NCI-H69 (cell line): ENCODE data around the gene MCF2L2.

Source experiments
- DNase-seq: peaks from one replicate; lab custom pipeline; 2025; lab: John Stamatoyannopoulos, UW

MCF2L2 gene

DNA sequence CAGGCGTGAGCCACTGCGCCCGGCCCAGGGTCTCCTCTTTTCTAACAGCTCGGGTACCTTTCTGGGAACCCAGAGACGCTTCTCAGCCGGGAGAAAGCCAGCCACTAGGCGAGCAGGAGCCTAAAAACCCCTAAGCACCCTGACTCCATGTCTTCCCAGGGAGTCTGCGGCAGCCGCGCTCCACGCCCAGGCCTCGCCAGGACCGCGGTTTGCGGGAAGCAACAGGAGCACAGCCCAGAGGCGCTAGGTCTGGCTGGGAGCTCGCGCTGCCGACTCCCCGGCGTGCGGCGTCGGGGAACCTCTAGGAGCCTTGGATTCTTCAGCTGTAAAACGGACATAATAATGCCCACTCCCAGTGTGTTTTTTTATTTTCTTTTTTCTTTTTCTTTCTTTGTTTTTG is 264.9 kb downstream of the MCF2L2 start:
- no peak for DNase-seq

DNA sequence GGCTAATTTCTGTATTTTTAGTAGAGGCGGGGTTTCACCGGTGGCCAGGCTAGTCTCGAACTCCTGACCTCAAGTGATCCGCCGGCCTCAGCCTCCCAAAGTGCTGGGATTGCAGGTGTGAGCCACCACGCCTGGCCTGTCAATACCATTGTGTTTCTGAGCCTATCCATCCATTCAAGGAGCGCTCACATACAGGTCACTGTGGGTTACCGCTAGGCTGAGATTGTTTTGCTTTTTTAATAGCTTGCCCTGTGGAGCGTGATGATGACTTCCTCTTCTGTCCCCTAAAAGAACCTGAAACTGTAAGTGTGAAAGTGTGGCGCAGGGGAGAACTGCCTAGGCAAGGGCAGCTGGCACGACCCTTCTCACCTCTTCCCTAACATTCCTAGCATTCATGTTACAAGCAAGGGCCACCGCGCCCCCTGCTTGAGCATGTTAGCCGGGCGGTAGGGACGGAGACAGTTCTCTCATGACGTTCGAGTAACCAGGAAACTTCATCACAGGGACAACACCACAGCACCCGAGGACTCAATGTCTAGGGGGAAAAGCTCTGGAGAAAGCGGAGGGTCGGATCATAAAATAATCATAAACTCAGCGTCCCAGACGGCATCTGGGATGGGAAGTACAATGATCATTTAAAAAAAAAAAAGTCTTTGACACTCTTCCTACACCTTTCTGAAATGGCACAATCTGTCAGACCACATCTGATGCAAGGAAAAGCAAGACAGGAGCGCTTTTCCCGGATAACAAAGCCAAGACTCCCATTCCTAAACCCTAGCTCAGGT is 266.7 kb downstream of the MCF2L2 start:
- DNase-seq = no peak

DNA sequence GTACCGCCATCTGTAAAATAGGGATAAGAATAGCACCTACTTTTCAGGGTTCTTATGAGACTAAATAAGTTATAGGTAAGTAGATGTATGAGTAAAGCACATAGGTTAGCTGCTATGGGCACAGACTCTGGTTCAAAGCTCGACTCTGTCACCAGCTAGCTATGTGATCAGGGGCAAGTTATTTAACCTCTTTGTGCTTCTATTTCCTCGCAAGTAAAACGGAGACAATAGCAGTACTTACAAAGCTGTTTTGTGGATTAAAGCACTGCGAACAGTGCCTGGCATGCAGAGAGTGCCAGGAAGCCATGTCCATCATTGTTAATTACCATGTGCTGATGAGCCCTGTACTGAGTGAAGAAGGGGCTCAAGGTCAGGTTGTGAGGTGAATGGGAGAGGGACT is 267.8 kb downstream of the MCF2L2 start:
- no peak for DNase-seq

DNA sequence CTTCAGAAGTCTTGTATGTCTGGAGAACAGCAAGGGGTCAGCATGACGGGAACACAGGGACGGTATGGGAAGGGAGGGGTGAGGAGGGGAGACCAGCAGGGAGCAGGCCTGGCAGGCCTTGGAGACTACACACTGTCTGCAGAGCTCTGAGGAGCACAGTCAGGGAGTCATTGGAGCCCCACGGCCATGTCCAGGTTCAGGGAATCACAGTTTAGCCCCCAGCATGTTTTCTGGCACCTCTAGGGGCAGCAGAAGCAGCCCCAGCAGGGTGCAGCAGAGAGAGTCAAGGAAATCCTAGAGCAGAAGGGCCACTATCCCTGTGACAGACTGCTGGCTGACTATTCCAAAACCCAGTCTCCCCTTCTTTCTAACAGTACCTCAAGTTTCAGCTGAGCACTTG is 269.1 kb downstream of the MCF2L2 start:
- DNase-seq = peak; percentile 39

DNA sequence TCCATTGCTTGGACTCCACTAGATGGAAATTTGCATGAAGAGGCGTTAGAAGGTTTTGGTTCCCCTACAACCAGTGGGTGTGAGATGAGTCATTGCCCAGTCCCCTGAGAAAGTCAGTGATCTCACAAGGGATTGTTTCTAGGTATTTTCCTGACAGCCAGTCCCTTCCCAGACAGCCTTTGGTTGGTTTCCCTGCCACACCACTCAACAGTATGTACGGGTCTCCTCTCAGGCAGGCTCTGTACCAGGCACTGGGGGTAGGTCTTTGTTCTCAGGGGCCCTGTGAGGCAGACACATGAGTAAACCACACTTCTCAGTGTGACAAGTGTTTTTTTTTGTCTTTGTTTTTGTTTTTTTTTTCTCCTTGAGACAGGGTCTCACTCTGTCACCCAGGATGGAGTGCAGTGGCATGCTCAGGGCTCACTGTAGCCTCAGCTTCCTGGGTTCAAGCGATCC is 269.8 kb downstream of the MCF2L2 start:
- DNase-seq = no peak

DNA sequence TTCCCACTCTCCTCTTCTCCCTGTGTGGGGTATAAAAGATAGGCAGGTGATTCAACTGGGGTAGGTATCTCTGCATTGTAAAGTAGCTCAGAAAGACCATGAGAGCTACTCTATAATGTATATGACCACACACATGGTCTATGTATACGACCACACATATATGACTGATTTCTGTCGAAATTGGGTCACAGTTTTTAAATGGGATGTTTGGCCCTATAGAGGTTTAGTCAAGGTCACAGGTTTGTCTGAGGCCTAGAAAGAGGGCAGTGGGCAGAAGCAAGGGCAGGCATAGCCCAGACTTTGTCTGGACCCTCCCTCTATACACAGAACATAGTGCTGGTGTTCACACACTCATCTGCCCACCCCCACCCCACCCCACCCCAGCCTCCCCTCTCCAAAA is 270.3 kb downstream of the MCF2L2 start:
- DNase-seq = no peak

DNA sequence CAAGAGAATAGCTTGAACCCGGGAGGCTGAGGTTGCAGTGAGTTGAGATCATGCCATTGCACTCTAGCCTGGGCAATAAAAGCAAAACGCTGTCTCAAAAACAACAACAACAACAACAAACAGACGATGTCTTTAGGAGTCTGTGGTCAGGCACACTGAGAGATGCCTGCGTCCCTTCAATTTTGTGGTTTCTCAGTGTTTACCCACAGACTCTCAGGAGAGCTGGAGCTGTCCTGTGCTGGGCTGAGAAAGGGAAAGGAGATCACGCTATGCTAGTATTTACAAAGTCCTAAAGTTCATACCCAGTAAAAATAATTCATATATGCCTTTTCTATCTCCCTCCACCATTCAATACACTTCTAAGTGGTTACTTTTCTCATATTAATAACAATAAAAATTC is 272.2 kb downstream of the MCF2L2 start:
- DNase-seq = no peak

DNA sequence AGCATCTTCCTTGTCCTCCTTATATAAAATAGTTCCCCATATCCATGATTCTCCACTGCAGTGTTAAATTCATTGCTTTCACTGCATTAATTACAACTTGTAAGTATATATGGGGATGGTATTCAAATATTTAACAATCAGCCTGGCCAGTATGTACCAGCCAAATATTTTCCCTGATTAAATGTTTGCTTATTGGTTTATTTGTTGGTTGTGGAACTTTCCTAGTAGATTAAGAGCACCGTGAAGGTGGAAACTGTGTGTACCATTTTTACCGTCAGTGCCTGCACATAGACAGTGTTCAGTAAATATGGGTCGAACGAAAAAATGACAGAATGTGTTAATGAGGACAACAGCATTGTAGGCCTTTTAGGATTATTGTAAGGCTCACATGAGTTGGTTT is 272.9 kb downstream of the MCF2L2 start:
- DNase-seq = no peak

DNA sequence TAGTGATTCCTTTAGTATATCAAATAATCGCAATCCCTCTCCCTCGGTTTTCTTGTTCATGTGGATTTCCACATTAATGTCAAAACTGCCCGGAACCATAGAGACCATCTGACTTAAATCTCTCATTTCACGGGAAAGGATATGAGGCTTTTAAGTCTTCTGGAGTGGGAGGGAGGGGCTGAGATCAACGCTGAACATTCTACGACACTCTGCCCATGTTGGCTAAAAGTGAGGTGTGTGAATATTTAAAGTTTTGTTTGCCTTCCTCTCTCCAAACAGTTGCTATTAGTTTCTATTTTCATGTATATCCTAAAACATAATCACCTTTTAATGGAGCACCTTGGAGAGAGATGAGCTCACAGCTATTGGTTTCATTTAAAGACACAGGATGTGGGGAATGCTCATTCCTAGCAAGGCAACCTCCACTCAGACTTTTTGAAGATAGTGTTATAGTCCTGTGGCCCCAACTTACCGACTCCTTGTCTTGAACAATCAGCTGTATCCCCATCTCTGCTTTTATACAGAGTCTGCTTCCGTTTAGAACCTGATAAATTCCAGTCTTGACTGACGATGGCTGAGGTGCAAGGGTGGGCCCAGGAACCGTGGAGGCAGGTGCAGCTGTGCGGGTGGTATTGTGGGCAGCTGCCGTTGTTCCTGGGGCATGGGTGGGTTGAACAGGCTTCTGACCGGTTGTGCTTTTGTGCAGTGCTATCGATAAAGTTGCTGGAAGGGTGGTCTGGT is 275.0 kb downstream of the MCF2L2 start:
- no peak for DNase-seq

DNA sequence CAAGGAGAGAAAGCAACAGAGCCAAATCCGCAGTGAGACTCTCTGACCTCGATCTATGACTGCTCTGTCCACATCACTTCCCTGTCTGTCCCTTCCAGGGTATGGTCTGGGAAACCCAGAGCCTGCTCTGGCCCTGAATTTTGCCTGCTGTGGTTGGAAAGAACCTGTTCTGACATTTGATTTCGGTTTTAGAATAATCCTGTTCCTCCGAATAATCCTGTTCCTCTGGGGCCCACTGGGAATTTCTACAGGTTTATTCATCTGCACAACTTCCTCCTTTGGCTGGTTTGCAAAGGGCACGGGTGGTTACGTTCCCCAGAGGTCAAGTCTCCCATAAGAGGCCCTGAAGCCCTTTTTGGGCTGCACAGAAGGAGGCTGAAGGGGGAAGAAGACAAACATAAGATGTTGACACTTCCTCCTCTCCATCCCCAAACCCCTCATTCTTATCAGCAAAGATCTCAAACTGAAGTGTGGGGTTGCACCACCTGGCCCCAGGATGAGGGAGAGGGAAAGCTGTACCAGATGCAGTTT is 276.5 kb downstream of the MCF2L2 start:
- DNase-seq = no peak

DNA sequence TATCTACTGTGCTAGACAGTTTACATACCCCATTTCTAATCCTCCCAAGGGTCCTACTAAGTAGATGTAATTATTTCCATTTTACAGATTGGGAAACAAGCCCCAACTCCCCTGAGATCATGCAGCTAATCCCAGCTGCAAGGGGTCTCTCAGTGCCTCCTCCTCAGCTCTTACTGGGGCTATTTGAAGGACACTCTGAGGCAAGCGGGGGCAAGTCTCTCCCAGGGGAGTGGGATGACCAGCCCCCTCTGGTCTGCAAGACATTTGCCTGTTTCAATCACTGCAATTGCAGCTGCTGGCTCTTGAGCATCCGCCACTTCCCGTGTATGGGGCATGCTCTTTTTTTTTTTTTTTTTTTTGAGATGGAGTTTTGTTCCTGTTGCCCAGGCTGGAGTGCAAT is 277.3 kb downstream of the MCF2L2 start:
- DNase-seq = no peak

DNA sequence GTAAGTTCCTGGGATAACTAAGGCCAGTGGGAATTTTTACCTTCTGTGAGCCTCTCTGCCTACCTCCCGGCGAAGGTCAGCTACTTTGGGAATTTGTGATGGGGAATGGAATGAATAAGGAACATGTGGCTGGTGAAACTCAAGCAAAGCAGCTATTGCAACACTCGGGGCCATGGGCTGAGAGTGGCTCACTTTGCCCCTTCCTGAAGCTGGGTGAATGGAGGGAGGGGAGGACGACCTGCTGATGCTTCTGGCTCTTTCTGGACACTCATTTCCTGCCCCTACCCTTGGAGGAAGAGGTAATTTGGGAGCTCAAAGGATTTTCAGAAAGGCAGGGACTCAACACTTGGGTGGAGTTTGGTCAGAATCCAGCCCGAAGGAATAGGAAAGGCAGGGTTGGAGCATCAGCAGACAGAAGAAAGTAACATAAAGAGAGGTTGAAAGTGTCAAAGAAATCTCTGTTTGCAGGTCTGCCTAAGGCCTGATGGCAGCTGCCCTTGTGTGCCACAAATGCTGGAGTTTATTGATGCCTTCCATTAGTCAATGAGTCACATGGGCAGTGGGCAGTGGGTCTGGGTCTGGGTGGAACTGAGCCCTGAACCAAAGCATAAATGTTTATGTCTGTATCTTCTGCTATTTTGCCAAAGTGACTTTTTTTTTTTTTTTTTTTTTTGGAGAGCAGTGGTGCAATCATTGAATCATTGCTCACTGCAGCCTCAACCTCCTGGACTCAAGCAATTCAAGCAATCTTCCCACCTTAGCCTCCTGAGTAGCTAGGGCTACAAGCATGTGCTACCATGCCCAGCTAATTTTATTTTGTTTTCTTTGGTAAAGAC is 278.3 kb downstream of the MCF2L2 start:
- DNase-seq = peak; percentile 24

DNA sequence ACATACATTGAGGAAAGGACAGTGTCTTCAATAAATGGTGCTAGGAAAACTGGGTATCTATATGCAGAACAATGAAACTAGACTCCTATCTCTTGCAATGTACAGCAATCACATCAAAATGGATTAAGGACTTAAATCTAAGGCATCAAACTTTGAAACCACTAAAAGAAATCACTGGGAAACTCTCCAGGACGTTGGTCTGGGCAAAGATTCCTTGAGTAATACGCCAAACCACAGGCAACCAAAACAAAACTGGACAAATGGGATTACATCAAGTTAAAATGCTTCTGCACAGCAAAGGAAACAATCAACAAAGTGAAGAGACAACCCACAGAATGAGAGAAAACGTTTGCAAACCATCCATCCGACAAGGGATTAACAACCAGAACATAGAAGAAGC is 280.4 kb downstream of the MCF2L2 start:
- no peak for DNase-seq

DNA sequence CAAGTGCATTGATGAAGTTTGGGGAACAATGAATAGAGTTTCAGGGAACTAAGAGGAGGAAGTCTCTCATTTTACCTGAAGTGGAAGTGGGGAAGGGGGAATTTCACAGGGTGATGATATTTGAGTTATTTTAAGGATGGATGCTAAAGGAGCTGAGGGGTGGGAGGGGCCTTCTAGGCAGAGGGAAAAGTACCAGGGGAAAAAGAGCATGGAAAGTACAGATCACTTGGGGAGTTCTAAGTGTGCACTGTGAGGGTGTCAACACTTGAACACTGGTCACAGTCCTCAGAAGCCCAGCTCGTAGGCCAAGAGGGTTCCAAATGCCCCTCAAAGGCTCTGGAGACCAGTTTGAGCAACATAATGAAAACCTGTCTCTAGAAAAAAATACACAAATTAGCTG is 284.1 kb downstream of the MCF2L2 start:
- DNase-seq = no peak

DNA sequence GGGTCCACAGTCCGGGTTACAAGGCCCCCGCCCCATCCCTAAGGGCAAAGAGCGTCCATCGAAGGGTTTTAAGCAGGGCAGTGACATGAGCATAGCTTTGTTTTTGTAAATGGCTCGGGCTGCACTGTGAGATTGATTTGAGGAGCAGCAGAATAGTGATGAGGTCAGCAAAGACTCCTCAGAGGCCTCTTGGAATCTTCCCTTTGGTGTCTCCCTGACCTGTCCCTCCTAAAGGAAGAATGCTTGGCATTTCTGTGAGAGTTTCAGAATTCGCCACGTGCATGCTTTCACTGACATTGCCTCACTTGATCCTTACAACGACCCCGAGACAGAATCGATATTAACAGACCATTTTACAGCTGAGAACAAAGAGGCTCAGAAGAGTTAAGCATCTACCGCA is 286.2 kb downstream of the MCF2L2 start:
- DNase-seq = no peak

DNA sequence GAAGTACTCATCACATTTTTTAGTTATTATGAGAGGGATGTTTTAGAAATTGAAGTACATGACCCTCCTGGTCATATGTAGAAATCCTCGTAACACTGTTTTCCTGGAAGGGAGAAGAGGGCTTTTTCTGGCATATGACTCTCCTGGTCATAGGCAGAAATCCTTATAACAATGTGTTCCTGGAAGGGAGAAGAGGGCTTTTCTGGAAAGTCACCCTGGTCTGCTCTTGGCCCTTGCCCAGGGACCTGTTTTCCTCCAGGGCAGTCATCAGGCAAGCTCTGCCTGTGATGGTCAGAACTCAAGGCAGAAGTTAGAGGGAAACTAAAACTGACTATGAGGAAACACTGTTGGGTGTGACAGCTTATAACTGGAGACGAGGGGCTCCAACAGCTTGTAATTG is 293.6 kb downstream of the MCF2L2 start:
- DNase-seq = no peak

DNA sequence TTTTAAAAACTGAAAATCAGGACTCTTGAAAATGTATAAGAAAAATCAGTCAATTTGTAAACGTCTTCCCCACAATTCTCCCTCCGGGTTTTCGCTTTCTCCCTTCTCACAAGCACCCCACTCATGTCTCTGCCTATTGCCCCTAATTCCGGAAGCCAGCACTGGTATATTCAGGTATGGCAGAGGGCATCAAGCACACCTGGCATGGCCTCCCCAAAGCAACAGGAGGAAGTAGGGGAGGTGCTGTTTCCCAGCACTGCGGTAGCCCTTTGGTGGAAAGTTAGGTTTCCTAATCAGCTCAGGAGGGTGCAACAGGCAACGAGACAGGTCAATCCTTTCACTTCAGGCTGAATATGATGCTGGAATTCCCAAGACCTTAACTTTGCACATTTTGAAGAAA is 296.0 kb downstream of the MCF2L2 start:
- no peak for DNase-seq

DNA sequence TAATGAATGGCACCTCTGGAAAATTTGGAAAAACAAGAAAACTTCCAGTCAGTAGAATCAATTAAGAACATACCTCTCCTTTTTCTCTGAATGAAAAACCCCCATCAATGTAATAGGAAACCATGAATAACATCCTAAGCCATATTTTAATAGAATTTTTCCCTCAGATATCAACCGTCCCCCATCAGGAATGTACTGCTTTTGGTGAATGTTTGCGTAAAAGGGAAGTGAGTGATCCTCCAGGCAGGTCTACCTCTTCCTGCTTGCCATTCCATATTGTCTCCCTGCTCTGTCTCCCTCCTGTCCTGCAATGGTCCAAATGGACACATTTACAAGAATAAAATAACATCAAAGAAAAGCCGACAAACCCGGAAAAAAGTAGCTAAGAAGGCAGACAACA is 296.7 kb downstream of the MCF2L2 start:
- DNase-seq = no peak

DNA sequence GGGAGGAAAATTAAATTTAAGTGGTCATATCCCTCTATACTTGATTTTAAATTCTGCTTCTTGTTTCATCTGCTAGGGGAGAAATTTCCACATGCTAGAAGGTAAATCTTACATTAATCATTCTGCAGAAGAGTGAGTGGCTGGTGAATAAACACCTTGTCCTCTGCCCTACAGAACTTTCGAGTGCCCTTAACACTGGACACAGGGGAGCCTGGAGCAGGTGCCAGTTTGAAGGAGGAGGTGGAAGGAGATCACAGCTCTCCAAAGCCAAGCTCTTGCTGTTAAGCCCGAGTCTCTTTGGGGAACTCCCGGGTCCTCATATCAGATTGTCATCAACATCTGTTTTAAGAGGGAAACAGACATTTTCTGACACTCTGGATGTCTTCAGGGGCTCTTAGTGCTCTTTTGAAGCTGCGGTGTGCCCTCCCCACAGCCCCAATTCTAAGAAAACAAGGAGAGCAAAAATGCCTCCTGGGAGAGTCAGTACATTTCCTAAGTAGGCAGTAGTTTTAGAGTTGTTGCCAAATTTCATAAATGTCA is 297.2 kb downstream of the MCF2L2 start:
- DNase-seq = no peak

DNA sequence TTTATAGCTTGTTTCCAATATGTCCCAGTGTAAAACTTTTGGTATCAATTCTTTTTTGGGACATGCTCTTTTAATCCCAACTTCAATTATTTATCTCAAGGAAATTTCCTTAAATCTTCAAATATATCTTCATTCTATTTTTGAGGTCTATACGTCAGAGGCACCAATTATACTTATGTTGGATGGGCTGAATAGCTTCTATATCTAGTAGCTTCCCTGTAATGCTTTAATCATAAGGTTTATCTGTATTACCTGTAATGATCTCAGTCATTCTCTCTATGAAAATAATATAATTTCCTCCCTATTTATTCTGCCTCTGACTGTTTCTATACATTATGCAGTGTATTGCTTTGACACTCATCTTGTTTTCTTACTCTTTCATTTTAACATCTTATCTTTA is 299.2 kb downstream of the MCF2L2 start:
- no peak for DNase-seq

DNA sequence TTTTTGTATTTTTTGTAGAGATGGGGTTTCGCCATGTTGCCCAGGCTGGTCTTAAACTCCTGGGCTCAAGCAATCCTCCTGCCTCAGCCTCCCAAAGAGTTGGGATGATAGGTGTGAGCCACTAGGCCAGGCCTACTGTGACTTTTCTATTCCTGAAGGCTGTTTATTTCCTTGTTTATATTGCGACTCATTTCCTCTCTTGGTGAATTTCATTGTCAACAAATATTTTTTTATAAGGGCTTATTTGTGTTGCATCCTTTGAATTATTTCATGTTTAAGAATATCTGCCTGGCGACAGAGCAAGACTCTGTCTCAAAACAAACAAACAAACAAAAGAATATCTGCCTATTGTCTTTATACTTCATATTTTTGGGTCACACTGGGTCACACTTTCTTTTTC is 299.7 kb downstream of the MCF2L2 start:
- no peak for DNase-seq
